Measurements from ENCODE around the gene MCEMP1. TPM values are rescaled to one million over a fixed set of nuclear protein-coding genes. Genes with fewer than 3 reads are reported as not detected.

Gene MCEMP1, protein sequence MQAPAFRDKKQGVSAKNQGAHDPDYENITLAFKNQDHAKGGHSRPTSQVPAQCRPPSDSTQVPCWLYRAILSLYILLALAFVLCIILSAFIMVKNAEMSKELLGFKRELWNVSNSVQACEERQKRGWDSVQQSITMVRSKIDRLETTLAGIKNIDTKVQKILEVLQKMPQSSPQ
- not detected for polyA plus RNA-seq (2013, experiment 1 of 2)
- polyA plus RNA-seq (2013, experiment 2 of 2), result not detected

DNA sequence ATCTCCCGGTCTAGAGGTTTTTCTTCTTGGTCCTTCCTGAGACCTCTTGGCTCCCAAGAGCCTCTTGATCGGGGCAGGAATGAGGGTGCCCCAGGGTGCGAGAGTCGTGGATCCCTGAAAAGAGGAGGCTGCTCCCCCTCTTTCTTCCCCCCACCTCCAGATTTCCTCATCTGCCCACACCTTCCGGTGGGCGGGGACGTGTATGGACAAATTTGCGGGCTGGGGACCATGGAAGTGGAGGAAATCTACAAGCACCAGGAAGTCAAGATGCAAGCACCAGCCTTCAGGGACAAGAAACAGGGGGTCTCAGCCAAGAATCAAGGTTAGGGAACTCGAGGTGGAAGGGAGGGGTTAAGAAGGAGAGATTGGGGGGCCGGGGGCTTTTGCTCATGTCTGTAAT, at the start of gene MCEMP1:
TSS of gene MCEMP1 (plus strand) at position 237 of the 400 bp plus-strand sequence. CDS start at position 268, 31 bp downstream.
- WGBS, result 67% methylated on average over 10 of the region's 10 CpGs
- H3K9me3 ChIP-seq (ENCODE audit: insufficient read depth, low read depth, low read length), result no peaks in the 10 kb centered on the region
- no peaks in the 10 kb centered on the region for H3K36me3 ChIP-seq (ENCODE audit: insufficient read depth, low read length)
- H3K4me3 ChIP-seq (ENCODE audit: low read length), result no peak within 1 kb of the TSS
- H3K9ac ChIP-seq (ENCODE audit: low read depth, low read length), result no peak within 1 kb of the TSS
- H3K27ac ChIP-seq (ENCODE audit: low read depth, low read length), result no peak within 1 kb of the TSS
- H3K27me3 ChIP-seq (ENCODE audit: insufficient read depth, low read length), result peaks cover 28% of the 10 kb centered on the region
- peaks cover 1% of the 10 kb centered on the region; the same call in 1 of the 2 replicates for H3K4me1 ChIP-seq (ENCODE audit: insufficient read depth, low read length)

DNA sequence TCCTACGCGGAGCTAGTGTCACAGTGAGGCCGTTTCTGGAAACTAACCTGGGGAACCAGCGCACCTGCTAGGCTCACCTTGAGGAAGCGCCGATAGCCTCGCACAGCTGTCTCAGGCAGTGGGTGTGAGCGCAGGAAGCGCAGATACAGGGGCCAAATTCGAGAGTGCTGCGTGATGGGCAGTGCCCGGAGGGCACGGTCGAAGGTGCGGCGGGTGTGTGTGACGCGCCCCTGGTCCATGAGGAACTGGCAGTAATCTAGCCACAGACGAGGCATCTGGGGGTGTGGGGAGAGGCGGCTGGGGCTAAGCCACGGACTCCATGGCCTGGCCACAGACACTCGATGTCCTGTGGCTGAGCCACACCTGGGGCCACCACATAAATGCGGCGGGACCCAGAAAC, 49.7 kb upstream of the MCEMP1 start:
- peaks cover 7% of the 10 kb centered on the region; the same call in 1 of the 2 replicates for H3K4me1 ChIP-seq (ENCODE audit: insufficient read depth, low read length)
- H3K9ac ChIP-seq (ENCODE audit: low read depth, low read length), result no peak overlapping the region
- H3K36me3 ChIP-seq (ENCODE audit: insufficient read depth, low read length), result peaks cover 36% of the 10 kb centered on the region
- H3K4me3 ChIP-seq (ENCODE audit: low read length), result no peak overlapping the region
- H3K9me3 ChIP-seq (ENCODE audit: insufficient read depth, low read depth, low read length), result no peaks in the 10 kb centered on the region
- H3K27ac ChIP-seq (ENCODE audit: low read depth, low read length), result no peak overlapping the region
- H3K27me3 ChIP-seq (ENCODE audit: insufficient read depth, low read length), result no peaks in the 10 kb centered on the region
- WGBS, result 91% methylated on average over 24 of the region's 24 CpGs

DNA sequence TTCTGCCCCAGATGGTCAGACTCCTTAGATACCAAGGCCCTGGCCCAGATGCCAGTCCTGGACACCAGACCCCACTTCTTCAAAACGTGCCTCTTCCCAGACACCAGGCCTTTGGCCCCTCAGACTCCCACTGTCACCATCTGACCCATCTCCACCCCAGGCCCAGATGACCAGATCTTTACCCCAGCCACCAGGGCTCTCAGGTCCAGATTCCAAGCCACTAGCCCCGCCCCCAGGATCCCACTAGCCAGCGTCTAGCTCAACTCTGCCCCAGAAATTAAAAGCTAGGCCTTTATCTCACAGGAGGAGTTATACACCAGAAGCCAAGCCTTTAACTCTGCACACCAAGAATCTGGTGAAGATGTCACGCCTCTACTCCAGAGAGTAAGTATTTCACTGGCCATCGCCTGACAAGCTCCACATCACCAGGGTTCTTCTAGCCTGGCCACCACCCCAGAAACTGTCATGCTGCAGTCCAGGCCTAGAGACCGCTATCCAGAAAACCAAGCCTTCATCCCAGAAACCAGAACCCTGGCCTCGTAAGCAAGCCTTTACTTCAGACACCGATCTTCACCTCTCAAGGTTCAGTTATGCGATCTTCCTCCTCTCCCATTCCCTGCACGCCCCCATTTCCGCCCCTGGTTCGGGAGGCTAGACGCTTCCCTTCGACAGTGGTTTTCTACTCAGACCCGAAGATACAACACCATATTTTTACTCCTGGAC, 48.1 kb upstream of the MCEMP1 start:
- Histone ChIP-seq H3K27ac (ENCODE audit: low read depth, low read length) (peak overlapping the region; percentile 53; the same call in 1 of the 2 replicates), H3K9me3 (ENCODE audit: insufficient read depth, low read depth, low read length) (no peaks in the 10 kb centered on the region), H3K36me3 (ENCODE audit: insufficient read depth, low read length) (peaks cover 22% of the 10 kb centered on the region; the same call in 1 of the 2 replicates), H3K9ac (ENCODE audit: low read depth, low read length) (peak overlapping the region; percentile 81), H3K27me3 (ENCODE audit: insufficient read depth, low read length) (no peaks in the 10 kb centered on the region), H3K4me3 (ENCODE audit: low read length) (peak overlapping the region; percentile 94), H3K4me1 (ENCODE audit: insufficient read depth, low read length) (peaks cover 7% of the 10 kb centered on the region; the same call in 1 of the 2 replicates)
- WGBS, result 7% methylated on average over 15 of the region's 15 CpGs

DNA sequence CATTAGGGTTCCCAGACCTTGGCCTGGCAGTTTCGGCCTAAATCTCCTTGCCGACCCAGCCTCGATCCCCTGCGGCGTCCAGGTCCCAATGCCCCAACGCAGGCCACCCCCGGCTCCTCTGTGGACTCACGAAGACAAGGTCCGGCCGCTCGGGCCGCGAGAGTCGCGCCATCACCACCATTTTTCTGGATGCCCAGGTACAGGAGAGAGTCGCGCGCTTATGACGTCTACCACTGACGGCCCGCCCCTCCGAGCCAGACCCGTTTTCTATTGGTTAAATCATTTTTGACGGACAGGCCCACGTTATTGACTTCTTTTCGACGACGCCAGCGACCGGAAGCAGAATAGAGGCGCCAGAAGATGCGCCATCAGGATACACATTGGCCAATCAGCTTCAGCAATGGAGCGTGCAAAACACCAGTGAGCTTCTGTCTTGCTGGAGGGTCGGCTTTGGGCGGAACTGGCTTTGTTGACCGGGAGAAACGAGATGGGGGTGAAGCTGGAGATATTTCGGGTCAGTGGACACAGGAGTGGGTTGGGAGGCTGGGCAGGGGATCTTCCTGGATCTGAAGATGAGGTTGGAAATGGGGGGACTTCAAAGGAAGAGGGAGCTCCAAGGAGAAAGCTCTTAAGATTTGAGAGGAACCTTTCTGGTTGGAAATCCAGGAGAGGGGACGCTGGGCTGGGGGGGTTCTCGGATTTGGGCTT, 47.4 kb upstream of the MCEMP1 start, which contains the start of the genes PET100 and XAB2:
TSS of gene PET100 (plus strand) at position 447 of the 708 bp plus-strand sequence. CDS start at position 488, 41 bp downstream.
TSS of gene XAB2 (minus strand) at position 199 of the 708 bp plus-strand sequence. CDS start at position 181, 18 bp downstream.
- Histone ChIP-seq H3K36me3 (ENCODE audit: insufficient read depth, low read length) (peaks cover 22% of the 10 kb centered on the region; the same call in 1 of the 2 replicates), H3K9ac (ENCODE audit: low read depth, low read length) (peak within 1 kb of the TSS; percentile 91), H3K27ac (ENCODE audit: low read depth, low read length) (peak within 1 kb of the TSS; percentile 54; the same call in 1 of the 2 replicates), H3K4me3 (ENCODE audit: low read length) (peak within 1 kb of the TSS; percentile 94), H3K9me3 (ENCODE audit: insufficient read depth, low read depth, low read length) (no peaks in the 10 kb centered on the region), H3K27me3 (ENCODE audit: insufficient read depth, low read length) (no peaks in the 10 kb centered on the region), H3K4me1 (ENCODE audit: insufficient read depth, low read length) (peaks cover 7% of the 10 kb centered on the region; the same call in 1 of the 2 replicates)
- under 1% methylated on average over 40 of the region's 40 CpGs for WGBS

DNA sequence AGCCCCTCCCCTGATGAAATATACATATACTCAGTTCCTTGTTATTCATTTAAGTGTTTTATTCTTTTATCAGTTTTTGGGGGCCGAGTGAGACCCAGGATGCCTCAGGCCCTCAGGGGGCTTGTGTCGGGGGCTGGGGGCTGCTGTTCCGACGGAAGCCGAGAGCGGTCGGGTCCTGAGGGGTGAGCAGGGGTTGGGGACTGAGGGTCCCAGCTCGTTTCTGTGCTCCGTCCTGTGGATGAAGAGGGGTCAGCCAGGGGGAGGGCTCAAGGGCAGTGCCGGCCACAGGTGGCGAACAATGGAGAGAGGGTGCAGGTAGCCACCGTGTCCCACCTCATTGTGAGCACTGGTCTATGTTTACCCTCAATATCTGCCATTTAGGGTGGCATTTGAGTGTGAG, 45.3 kb upstream of the MCEMP1 start:
- Histone ChIP-seq H3K36me3 (ENCODE audit: insufficient read depth, low read length) (peaks cover 8% of the 10 kb centered on the region; the same call in 1 of the 2 replicates), H3K4me3 (ENCODE audit: low read length) (no peak overlapping the region), H3K27me3 (ENCODE audit: insufficient read depth, low read length) (peaks cover 21% of the 10 kb centered on the region), H3K9me3 (ENCODE audit: insufficient read depth, low read depth, low read length) (no peaks in the 10 kb centered on the region), H3K27ac (ENCODE audit: low read depth, low read length) (no peak overlapping the region), H3K4me1 (ENCODE audit: insufficient read depth, low read length) (peaks cover 7% of the 10 kb centered on the region; the same call in 1 of the 2 replicates), H3K9ac (ENCODE audit: low read depth, low read length) (no peak overlapping the region)
- WGBS, result 93% methylated on average over 12 of the region's 12 CpGs

DNA sequence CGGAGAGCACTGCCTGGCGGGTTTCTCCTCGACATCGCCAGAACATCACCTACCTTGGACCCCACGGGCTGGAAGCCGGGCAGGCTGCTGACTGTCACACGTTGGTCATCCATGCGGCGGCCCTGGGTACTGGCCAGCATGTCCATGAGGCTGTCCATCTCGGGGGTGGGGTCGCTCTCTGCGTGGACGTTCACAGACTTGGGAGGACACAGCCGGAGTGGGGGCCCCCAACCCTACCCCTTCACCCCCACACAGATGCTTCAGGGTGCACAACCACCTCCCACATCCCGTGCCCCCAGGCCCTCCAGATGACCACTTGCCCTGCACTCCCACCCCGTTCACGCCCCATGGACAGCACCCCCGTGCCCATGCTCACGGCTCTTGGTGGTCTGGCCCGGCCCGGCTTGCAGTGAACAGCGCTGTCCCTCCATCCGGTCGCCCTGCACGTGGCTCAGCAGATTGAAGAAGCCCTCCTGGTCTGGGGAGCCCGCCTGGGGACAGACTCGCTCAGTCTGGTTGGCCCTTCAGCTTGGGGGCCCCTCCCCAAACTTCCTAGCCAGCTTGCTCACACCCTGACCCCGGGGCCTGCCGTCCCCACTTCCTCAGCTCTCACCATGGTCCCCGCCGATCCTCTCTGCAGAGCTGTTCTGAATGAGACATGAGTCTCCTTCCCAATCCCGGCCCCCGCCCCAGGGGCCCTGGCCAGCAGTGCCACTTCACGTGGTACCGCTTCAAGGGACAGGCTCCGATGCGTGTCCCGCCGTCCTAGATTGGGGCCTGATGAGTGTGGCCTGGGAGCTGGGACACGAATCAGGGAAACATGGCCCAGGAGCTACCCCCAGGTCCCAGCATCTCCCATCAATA, 44.3 kb upstream of the MCEMP1 start:
- no peak overlapping the region for H3K9ac ChIP-seq (ENCODE audit: low read depth, low read length)
- H3K36me3 ChIP-seq (ENCODE audit: insufficient read depth, low read length), result peaks cover 2% of the 10 kb centered on the region; the same call in 1 of the 2 replicates
- no peaks in the 10 kb centered on the region for H3K9me3 ChIP-seq (ENCODE audit: insufficient read depth, low read depth, low read length)
- no peak overlapping the region for H3K4me3 ChIP-seq (ENCODE audit: low read length)
- H3K4me1 ChIP-seq (ENCODE audit: insufficient read depth, low read length), result peaks cover 7% of the 10 kb centered on the region; the same call in 1 of the 2 replicates
- H3K27me3 ChIP-seq (ENCODE audit: insufficient read depth, low read length), result peaks cover 22% of the 10 kb centered on the region
- H3K27ac ChIP-seq (ENCODE audit: low read depth, low read length), result no peak overlapping the region
- 95% methylated on average over 40 of the region's 40 CpGs for WGBS

DNA sequence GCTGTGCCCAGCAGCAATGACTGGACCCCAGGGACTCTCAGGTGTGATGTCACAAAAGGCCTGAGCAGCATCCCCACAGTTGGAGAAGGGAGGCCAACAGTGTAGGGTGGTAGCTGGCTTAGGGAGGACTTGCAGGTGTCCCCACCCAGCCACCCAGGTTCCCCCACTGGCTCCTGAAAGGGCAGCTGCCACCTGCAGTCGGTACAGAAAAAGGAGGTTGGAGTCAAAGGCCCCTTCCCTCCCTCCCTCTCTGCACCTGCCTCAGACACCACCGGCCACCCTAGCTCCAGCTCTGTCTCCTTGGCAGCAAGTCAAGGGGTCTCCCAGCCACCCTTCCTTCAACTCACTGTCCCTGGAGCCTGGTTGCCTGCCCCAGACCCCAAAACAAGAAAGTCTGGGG, 43.2 kb upstream of the MCEMP1 start, which contains the start of gene PCP2:
TSS of gene PCP2 (minus strand) at position 22 of the 400 bp plus-strand sequence. CDS start 262 bp downstream, outside the sequence.
- WGBS, result 59% methylated on average over 2 of the region's 2 CpGs
- H3K4me1 ChIP-seq (ENCODE audit: insufficient read depth, low read length), result peaks cover 7% of the 10 kb centered on the region; the same call in 1 of the 2 replicates
- H3K36me3 ChIP-seq (ENCODE audit: insufficient read depth, low read length), result peaks cover 2% of the 10 kb centered on the region; the same call in 1 of the 2 replicates

DNA sequence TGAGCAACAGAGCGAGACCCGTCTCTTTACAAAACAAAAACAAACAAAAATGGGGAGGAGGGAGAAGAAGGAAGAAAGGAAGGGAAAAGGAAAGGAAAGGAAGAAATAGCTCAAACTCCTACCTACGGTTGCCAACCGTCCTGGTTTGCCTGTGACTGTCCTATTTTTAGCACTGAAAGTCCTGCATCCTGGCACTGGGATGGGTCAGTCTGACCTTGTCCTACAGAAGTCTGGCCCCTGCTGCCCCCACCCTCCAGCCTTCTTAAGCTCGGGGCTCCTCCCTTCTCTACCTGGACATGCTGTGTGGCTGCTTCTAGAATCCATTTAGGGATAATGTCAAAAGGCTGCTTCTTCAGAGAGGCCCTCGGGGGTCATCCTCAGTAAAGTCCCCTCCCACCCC, 41.2 kb upstream of the MCEMP1 start:
- H3K27ac ChIP-seq (ENCODE audit: low read depth, low read length), result no peak overlapping the region
- WGBS, result 72% methylated on average over 4 of the region's 6 CpGs
- no peak overlapping the region for H3K4me3 ChIP-seq (ENCODE audit: low read length)
- H3K9me3 ChIP-seq (ENCODE audit: insufficient read depth, low read depth, low read length), result no peaks in the 10 kb centered on the region
- H3K27me3 ChIP-seq (ENCODE audit: insufficient read depth, low read length), result peaks cover 22% of the 10 kb centered on the region
- H3K36me3 ChIP-seq (ENCODE audit: insufficient read depth, low read length), result peaks cover 2% of the 10 kb centered on the region; the same call in 1 of the 2 replicates
- no peak overlapping the region for H3K9ac ChIP-seq (ENCODE audit: low read depth, low read length)
- peaks cover 1% of the 10 kb centered on the region; the same call in 1 of the 2 replicates for H3K4me1 ChIP-seq (ENCODE audit: insufficient read depth, low read length)

More for the DNA sequence above, 43.2 kb upstream of the MCEMP1 start, which contains the start of gene PCP2:
- H3K4me3 ChIP-seq (ENCODE audit: low read length), result no peak within 1 kb of the TSS
- H3K9ac ChIP-seq (ENCODE audit: low read depth, low read length), result no peak within 1 kb of the TSS
- no peaks in the 10 kb centered on the region for H3K9me3 ChIP-seq (ENCODE audit: insufficient read depth, low read depth, low read length)
- no peak within 1 kb of the TSS for H3K27ac ChIP-seq (ENCODE audit: low read depth, low read length)
- H3K27me3 ChIP-seq (ENCODE audit: insufficient read depth, low read length), result peaks cover 22% of the 10 kb centered on the region

DNA sequence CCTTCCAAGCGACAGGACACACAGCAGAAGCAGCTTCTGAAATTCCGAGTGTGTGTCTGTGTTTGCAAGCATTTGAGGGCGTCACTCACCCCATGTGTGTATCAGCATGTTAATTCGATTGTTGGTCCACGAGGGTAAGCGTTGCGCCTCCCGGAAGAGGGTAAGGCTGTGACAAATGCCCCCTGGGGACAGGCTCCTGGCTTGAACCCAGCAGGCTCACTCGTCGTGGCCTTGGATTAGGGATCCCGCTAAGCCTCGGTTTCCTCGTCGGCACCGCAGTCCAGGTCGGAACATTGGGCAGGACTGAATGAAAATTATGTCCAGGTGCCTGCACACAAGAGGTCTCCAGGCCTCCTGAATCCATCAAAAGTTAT, 40.6 kb upstream of the MCEMP1 start:
- Histone ChIP-seq H3K27me3 (ENCODE audit: insufficient read depth, low read length) (peaks cover 22% of the 10 kb centered on the region), H3K4me3 (ENCODE audit: low read length) (0 out of 2 replicates have a peak overlapping the region, but pooled peaks have one; percentile 82), H3K36me3 (ENCODE audit: insufficient read depth, low read length) (peaks cover 2% of the 10 kb centered on the region; the same call in 1 of the 2 replicates), H3K4me1 (ENCODE audit: insufficient read depth, low read length) (no peaks in the 10 kb centered on the region), H3K9me3 (ENCODE audit: insufficient read depth, low read depth, low read length) (no peaks in the 10 kb centered on the region), H3K9ac (ENCODE audit: low read depth, low read length) (no peak overlapping the region), H3K27ac (ENCODE audit: low read depth, low read length) (no peak overlapping the region)
- WGBS, result 72% methylated on average over 16 of the region's 16 CpGs
